GM19240 (cell line): ENCODE measurements around the gene COG3.

Source experiments
- DNase-seq: peaks from one replicate; pipeline ENCODE4 v3.0.0; 2011; ENCODE audit warnings: low spot score; ENCODE audit not compliant: insufficient read length

Gene COG3

DNA sequence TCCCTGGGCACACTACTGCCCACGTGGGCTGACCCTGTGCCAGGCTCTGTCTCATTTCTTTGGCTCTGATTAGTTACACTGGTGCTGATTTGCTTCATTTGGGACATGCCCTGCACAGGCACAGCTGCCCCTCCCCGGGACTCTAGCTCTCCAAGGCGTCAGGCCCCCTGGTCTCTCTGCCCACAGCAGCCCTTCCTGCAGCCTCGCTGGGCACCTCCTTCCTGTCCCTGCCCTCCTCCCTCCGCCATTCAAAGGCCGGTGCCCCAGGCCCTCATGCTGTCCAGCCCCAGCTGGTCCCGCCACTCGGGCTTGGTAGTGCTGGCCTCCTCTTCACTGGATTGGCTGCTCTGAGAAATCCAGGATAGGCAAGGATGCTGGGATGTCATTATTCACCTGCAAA is 77.7 kb downstream of the COG3 start:
- no peak for DNase-seq

DNA sequence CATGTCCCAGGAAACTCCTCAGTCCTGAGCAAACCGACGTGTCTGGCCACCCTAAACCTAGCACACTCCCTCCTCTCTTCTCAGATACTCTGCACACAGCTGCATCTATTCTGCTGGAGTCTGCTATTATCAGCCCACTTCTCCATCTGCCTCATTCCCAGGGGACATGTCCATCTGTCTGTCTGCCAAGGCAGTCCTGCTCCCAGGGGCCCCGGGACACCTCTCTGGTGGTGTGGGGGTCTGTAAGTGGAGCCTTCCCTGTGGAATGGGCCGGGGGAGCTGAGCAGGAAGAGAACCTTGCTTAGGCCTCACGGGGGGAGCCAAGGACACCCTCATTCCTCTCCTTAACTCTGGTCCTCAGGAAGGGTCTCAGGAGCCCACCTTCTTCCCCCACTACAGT is 78.1 kb downstream of the COG3 start:
- no peak for DNase-seq

DNA sequence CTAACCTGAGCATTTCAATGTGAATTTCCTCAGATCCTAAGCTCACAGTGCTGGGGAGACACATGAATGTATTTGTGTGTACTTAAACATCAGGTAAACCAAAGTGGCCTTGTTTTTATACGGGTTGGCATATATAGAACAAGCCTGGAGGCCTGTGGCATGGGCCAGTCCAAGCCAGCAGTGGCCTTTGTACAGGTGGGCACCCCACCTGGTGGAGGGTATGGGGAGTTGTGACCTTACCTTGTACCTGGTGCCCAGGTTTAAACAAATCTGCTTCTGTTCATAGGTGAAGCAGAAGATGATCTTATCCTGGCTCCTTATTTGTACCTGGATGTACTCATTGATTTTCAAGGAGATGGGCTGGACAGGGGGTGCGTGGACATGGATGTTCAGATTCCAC is 79.8 kb downstream of the COG3 start:
- no peak for DNase-seq

DNA sequence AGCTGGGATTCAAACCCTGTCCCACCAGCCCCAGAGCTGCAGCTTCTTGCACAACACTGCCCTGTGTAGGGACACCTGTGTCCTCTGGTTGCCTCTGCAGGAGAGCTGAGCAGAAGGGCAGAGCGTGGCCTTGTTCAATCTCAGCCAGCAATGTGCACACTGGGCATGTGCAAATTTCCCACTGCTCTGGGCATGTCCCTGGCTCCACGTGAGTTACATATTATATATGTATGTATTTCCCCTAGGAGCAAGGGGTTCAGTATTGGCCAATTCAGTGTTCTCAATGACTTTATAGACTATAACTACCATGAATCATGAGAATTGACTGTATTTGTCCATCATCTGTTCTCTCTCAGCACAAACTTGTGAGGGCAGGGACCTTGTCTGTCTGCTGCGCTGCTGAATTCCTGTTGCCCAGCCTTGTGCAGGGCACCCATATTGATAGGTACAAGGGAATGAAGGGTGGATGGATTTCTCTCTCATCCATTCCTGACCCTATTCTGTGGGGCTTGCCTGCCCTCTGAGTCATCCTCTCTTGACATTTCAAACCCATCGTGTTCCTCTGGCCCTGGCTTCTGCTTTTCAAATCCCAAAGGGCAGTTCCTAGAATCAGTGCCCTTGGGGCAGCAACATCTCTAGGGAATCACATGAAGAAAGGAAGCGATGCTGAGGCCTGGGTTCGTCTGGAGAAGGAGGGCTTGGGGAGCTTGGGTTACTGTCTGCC is 81.1 kb downstream of the COG3 start:
- DNase-seq: no peak

DNA sequence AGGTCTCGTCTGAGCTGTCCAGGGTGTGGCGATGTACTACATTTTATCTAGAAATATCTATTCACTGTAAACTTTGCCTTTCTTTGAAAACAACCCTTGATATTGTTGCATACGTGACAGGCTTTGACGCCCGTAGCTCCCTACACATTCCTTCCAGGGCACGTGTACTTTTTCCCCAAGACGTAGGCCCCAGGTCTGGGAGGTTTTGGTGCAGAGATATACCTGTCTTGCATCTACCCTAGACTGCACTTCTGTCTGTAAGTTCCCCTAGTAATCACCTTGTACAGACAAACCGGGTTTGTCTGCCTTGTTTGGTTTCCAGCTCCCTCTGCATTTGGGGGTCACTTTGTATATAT is 81.6 kb downstream of the COG3 start:
- no peak for DNase-seq

DNA sequence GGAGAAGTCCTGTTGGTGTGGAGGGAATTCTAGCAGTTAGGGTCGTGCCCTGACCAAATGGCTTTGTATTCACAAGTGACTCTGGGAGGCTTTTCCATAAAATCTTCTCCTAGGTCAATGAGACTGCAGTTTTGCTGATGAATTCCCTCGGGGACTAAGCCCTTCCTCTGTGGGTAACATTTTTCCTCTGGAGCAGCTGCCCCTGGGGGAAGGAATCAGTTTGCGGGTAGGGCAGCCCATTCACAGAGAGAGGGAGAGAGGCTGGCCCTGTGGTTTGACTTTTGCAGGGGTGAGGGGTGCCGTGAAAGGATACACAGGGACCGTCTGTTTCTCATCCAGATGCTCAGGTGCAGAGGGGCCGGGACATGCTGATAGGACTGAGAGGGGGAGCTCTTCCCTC is 83.5 kb downstream of the COG3 start:
- no peak for DNase-seq

DNA sequence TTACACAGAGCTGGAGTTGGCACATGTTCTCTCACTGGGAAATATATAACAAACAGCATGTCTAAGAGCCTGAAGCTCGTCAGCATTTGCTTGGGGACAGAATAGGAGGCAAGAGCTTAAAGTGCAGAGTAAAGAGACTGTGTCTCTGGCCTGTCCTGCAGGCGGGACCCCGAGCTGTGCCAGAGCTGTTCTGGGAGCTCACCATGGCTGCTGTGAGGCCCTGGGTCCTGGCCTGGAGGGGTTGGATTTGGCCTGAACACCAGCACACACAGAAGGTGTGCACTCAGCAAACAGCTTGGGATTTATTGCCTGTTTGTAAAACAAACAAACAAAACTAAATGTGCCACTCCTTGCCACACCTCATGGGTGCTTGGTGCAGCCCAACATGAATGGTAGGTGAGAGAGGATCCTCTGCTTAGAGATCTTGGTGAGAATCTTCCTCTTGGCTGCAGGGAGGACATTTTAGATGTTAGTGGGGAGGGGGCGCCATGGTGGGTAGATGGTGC is 89.9 kb downstream of the COG3 start:
- no peak for DNase-seq

DNA sequence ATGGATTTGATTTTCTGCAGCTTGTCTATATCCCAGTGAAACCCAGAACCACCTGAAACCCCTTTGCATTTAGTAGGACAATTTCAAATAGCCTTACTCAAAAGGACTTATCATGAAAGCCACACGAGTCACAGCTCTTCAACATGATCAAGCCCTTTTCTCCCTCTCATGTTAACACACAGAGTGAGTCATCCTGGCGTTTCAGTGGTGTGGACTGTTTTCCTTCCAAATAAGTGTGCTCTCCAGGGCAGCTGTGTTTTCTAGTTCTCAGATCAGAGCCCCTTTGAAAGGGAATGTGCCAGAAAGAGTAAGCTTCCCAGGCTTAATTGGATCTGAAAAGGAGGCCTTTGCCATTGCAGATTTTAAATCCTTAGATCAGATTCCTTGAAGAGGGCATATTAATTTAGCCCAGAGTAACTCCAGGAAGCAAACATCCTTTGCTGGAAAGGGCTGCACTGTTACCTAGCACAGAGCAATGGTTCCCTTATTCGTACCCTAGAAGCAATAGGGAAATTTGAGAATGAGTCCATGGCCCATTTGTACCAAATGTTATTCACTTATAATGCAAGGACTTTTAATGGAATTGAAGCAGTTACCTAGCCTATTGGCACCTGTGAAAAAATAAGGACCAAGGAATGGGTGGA is 99.5 kb downstream of the COG3 start:
- no peak for DNase-seq

DNA sequence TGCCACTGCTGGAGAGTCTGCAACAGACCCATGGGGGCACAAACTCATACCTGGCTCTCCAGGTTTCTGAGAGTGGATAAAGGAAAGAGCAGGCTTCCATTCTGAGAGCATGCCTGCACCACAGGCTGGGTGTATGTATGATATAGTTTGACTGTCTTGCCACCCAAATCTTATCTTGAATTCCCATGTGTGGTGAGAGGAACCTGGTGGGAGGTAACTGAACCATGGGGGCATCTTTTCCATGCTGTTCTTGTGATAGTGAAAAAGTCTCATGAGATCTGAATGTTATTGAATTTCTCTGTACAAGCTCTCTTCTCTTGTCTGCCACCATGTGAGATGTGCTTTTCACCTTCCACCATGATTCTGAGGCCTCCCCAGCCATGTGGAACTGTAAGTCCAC is 100.6 kb downstream of the COG3 start:
- no peak for DNase-seq

DNA sequence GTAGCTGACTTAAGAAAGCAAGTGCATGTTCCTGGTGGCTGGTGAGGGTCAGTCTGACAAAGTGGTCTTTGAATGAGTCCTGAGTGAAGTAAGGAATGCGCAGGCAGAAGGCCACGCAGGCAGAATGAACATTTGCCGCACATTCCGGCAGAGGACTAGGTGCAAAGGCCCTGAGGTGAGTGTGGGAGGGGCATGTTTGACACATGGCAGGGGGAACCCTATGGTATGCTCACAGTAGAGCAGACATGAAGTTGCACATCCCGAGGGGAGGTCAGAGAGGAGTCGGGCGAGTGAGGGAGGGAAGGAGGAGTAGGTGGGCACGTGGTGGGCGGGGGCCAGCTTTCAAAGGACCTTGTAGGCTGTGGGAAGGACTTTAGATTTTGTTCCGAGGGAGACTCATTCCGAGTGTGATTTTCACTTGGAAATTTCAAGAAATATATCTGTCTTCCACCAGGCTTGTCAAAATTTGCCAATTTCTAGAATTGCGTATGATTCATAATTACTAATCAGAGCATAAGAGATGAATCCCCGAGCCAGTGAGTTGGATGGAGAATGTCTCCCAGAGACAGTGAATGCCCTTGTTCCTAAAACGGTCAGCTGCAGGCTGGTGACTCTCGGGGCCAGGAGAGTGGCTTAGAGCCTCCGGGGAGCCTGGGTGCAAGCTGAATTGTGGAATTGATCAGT is 110.5 kb downstream of the COG3 start:
- DNase-seq: no peak

DNA sequence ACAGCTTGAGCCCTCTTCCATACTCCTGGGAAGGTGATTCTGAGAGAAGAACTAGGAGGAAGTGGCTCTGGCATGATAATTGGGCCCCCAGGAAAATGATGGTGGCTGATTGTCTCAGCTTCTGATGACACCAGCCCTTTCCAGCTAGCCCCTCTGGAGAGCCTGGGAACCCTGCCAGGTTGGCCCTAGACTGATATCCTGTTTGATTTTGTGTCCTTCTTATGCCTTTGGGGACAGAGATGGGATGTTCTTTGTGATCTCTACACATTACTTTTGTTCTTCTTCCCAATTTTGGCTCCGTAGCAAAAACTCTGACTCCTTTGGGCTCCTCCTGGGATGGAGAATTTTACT is 111.1 kb downstream of the COG3 start:
- DNase-seq: no peak

DNA sequence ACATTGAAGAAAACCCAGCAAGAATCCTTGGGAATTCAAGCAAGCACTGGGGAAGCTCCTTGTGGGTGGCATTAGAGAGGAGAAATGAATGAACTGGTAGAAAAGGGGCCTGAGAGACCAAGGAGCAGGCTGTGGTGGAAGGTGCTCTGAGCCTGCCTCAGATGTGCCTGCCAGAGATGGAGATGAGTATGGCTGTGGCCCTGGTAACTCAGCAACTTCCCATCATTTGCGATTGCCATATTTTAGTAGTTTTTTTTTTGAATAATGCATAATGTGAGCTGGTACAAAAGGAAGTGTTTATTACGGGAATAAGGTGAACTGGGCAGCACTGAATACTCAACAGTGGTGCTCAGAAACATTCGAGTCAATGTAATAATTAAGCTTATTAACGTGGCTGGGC is 111.7 kb downstream of the COG3 start:
- no peak for DNase-seq

DNA sequence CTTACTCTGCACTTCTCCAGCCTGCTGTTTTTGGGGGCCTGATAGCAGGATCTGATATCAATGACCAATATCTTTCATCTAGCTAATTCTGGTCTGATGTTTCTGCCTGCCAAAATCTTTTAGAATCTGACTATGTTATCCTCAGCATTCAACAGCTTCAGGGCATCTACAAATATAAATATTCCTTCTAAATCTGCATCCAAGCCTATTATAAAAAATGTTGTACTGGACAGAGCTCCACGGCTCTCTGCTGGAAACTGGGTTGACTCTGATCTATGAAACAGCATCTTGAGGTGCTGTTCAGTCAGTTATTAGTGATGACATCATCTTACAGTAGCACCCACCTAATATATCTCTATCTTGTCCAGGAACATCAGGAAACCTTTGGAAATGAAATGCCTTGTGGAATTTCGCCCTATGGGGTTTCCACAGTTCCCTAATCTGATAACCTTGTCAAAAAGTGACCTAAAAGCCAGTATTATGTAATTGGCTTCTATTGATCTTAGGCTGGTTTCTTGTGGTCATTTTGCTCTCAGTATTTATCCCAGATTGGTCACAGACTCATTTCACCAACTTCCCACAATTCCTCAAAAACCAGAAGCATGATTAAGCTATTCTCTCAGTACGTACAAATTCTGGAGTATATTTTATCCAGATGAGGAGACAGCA is 117.8 kb downstream of the COG3 start:
- DNase-seq: no peak

DNA sequence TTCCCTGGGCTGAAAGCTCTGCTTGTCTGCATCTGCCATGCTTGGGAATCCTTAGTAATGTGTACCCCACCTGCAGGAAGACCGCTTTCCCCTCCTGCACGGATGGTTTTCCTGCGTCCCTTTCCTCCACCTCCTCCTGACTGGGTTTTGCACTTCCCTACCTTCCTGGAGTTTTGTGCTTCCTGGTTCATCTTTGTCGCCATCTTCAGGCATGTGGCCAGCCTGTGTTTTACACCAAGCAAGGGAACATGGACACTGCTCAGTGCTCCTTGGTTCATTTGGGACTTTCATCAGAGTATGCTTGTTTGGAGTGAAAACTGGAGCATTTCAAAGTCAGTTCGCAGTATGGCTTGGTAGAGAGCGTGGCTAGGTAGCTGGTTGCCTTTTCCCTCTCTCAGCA is 120.1 kb downstream of the COG3 start:
- no peak for DNase-seq
